Esophagus squamous epithelium (tissue), 4 donors: ENCODE measurements around the gene GAK.

Experiments
- POLR2A ChIP-seq, 4 donors: fragments of 450-650 bp; IDR thresholded peaks; one replicate each; pipeline ENCODE4 v1.6.1; 2017; ENCODE audit warnings: antibody characterized with exemption in 4 of 4, mild to moderate bottlenecking in 4 of 4, moderate library complexity in 3 of 4
- TF ChIP-seq, protein P1 (sequence below), 6 experiments: fragments of 450-650 bp in 4 of 6; fragments of 200-600 bp in 2 of 6; sonication (generic) in 2 of 6; IDR thresholded peaks; one replicate each; pipeline ENCODE4 v1.5.1; 2016 to 2019; ENCODE audit warnings: antibody characterized with exemption in 6 of 6, mild to moderate bottlenecking in 4 of 6, moderate library complexity in 4 of 6

DNA sequence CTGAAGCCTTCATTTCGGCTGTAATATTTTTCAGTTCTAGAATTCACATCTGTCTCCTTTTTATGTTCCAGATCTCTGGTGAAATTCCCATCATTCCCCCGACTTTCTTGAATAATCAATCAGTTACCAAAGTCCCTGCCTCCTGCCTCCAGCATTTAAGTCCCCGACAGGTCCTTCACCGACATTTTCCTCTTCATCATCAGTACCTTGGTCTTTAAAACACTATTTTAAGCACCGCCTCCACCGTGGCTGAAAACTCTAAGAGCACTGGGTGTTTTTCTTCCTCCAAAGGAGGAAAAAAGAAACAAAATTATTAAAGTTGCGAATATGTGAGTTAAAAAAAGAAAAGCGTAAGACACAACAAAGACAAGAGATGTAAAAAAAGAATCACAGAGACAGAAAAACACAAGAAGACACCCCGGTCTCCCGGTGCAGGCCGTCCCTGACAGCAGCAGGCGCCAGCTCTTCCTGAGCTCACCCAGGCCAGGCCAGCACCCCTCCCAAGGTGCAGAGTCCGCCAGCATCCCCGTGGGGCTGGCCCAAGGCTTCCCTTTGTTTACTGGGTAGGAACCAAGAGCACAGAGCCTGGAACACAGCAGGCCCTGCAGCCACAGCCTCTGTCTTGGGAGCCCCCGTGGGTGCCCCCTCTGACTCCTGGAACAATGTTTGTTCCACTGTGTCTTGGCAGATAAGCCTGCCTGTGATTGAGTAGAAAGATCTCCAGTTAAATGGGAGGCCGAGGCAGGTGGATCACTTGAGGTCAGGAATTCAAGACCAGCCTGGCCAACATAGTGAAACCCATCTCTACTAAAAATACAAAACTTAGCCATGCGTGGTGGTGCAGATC, 56.9 kb downstream of the GAK start:
- no peak for TF ChIP-seq POLR2A (IDR thresholded peaks at IDR 0.05)
- TF ChIP-seq, protein P1, sequence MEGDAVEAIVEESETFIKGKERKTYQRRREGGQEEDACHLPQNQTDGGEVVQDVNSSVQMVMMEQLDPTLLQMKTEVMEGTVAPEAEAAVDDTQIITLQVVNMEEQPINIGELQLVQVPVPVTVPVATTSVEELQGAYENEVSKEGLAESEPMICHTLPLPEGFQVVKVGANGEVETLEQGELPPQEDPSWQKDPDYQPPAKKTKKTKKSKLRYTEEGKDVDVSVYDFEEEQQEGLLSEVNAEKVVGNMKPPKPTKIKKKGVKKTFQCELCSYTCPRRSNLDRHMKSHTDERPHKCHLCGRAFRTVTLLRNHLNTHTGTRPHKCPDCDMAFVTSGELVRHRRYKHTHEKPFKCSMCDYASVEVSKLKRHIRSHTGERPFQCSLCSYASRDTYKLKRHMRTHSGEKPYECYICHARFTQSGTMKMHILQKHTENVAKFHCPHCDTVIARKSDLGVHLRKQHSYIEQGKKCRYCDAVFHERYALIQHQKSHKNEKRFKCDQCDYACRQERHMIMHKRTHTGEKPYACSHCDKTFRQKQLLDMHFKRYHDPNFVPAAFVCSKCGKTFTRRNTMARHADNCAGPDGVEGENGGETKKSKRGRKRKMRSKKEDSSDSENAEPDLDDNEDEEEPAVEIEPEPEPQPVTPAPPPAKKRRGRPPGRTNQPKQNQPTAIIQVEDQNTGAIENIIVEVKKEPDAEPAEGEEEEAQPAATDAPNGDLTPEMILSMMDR (IDR thresholded peaks at IDR 0.05), result no peak
